Fibroblast of mammary gland (primary cell): ENCODE data around the gene CACNA2D3.

Experiments
- DNase-seq: peaks from one replicate; pipeline ENCODE4 v3.0.0-alpha.2; 2010; ENCODE audit warnings: low read depth
- H3K4me3 ChIP-seq: 2 replicates; pipeline ENCODE4 v1.5.1; 2011; ENCODE audit warnings: low read depth, mild to moderate bottlenecking, low read length, moderate library complexity; ENCODE audit not compliant: control insufficient read depth
- TF ChIP-seq, protein P1 (sequence below): conservative IDR thresholded peaks from 2 replicates; pipeline ENCODE4 v1.5.1; 2011; ENCODE audit warnings: low read depth, low read length, inconsistent platforms; ENCODE audit not compliant: control insufficient read depth, insufficient read depth

The CACNA2D3 gene

DNA sequence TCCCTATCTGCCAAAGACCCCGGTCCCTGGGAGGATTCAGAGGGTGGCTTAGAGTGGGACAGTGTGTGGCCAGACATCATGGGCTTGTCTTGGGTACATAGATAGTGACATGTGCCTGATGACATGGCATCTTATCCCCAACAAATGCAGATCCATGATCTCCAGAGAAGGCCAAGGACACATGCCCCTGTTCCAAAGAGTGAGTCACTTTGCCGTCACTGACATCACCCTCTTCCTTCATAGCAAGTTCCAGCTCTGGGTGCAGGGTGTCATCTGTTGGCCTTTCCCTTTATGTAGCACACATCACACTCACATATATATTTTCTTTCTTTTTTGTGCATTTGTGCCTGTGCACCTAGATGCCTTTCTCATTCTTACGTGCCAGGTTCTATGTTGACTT, 455.0 kb downstream of the CACNA2D3 start:
- no peak for DNase-seq
- TF ChIP-seq, protein P1, sequence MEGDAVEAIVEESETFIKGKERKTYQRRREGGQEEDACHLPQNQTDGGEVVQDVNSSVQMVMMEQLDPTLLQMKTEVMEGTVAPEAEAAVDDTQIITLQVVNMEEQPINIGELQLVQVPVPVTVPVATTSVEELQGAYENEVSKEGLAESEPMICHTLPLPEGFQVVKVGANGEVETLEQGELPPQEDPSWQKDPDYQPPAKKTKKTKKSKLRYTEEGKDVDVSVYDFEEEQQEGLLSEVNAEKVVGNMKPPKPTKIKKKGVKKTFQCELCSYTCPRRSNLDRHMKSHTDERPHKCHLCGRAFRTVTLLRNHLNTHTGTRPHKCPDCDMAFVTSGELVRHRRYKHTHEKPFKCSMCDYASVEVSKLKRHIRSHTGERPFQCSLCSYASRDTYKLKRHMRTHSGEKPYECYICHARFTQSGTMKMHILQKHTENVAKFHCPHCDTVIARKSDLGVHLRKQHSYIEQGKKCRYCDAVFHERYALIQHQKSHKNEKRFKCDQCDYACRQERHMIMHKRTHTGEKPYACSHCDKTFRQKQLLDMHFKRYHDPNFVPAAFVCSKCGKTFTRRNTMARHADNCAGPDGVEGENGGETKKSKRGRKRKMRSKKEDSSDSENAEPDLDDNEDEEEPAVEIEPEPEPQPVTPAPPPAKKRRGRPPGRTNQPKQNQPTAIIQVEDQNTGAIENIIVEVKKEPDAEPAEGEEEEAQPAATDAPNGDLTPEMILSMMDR, result no peak
- no peak overlapping the region for H3K4me3 ChIP-seq

DNA sequence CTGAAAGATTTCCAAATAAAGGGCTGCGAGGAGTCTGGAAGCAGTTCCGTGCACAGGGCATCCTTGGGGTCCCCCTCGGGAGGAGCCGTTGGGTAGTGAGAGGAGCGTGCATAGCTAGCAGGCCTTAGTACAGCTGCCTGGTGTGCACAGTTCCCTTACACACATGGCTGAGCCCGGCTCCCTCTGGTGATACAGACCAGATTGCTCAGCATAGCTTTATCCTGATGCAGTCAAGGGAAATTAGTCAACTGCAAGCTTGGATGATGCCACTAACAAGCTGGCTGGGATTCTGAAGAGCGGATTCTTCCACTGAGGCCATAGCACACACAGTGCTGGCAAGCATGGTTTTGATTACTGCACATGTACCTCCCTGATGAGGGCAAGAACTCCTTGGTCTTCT, 456.1 kb downstream of the CACNA2D3 start:
- H3K4me3 ChIP-seq, result no peak overlapping the region
- TF ChIP-seq, protein P1, result no peak
- no peak for DNase-seq

DNA sequence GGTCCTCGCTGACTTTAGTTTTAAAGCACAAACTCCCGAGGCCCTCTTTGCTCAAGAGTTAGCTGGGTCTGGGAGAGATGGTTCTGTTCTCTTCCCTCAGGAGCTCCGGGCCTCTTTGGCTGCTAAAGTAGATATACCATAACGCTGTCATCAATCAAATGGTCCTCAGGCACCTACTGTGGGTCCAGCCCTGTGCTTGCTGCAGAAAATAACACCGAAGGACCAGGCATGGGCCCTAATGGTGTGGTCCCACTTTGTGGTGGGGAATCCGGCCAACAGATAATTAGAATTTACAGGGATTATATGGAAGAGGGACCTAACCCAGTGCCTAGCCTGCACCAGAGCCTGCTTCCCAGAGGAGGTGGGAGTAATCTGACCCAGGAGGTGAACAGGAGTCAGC, 458.1 kb downstream of the CACNA2D3 start:
- no peak overlapping the region for H3K4me3 ChIP-seq
- TF ChIP-seq, protein P1, result no peak
- no peak for DNase-seq

DNA sequence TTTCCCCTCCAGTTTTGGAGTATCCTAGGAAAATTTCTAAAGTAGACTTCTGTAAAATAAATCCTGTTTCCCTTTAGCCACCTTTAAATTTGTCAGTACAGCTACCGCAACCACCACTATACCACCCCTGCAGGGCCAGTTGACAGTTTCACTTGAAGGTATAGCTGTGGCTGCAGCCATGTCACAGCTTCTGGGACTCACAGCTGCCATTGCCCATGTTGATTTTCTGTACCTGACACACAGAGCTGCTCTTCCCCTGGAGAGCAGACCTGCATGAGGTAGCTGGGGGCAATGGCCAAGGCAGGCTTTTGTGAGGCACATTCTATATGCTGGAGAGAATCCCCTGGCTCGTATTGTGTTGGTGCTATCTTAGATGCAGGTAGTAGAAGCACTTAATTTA, 460.1 kb downstream of the CACNA2D3 start:
- TF ChIP-seq, protein P1, result no peak
- no peak for DNase-seq
- no peak overlapping the region for H3K4me3 ChIP-seq

DNA sequence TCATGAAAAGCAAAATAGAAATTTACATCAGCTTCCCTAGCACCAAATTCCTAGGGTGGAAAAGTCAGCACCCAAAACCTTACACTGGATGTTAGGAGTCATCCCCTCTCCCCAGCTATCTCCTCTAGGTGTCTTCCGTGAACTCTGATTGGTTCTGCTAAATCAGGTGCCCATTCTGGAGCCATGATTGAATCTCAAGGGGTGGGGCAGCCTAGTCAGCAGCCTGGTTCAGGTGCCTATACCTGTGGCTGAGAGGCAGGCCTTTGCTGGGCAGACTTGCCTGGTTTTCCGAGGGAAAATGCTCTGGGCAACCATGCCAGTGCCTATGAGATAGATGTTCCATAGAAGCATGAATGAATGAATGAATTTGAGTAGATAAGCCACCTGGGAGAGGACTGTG, 468.8 kb downstream of the CACNA2D3 start:
- TF ChIP-seq, protein P1, result no peak

DNA sequence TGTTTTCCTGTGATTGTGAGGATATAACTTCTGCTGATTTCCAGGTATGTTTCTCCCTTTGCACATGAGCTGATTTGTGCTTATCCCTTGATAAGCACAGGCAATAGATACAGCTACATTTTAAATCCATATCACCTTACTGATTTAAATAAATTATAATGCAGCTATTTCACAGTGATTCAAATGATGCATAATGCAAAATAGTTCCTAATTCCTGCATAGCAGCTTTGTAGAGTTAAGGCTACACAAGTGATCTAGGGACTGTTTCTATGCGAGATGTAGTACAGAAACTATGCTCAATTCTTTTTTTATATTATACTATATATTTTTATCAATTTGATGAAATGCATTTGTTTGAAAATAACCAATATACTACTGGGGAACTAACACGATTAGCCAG, 471.3 kb downstream of the CACNA2D3 start:
- H3K4me3 ChIP-seq, result no peak overlapping the region
- DNase-seq, result no peak
- TF ChIP-seq, protein P1, result no peak

More for the DNA sequence above, 468.8 kb downstream of the CACNA2D3 start:
- H3K4me3 ChIP-seq, result no peak overlapping the region
- DNase-seq, result no peak

DNA sequence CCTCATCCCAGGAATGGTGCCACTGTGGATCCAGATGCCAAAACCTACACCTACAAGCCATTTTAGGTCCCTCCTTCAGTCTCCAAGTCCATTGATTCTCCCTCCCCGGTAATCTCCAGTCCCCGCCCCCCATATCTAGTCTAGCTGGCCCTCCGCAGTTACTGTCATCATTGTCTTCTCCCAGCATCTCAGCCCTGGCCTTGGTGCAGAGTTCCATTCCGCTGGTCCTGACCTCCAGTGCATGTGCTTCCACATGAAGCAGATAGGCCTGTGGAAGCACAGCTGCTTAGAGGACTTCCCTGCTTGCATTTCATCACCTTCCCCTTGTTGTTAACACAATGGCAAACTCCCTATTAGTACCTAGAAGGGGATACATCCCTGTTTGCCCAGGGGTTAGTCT, 473.7 kb downstream of the CACNA2D3 start:
- TF ChIP-seq, protein P1, result no peak
- DNase-seq, result no peak
- H3K4me3 ChIP-seq, result no peak overlapping the region
